ENCODE results near the gene PLP2.

GRCh38 chrX:49129427-49129826, 42.3 kb upstream of the PLP2 start:
- TF ChIP-seq POLR2AphosphoS5 (IDR thresholded peaks at IDR 0.05; ENCODE audit: low read depth, low read length): no peak
- TF ChIP-seq SIN3A (IDR thresholded peaks at IDR 0.05; ENCODE audit: borderline replicate concordance, insufficient read depth, low read depth, low read length): no peak
- TF ChIP-seq CTCF (IDR thresholded peaks at IDR 0.05): no peak
- no peak for TF ChIP-seq TCF7L2 (IDR thresholded peaks at IDR 0.05; ENCODE audit: low read depth, low read length)
- no peak for TF ChIP-seq REST (IDR thresholded peaks at IDR 0.05; ENCODE audit: insufficient read depth in 1 of 2, low read depth in 2 of 2, low read length in 1 of 2)

Measured in Panc1 (cell line).